Stimulated activated CD8-positive, alpha-beta memory T cell treated with anti-CD3 and anti-CD28 coated beads, Interleukin-12 subunit alpha, Interleukin-12 subunit beta, amount 100 ng/mL, for 24 hours (primary cell): ENCODE results near the gene STK17B.
A peak's percentile ranks its signal among the peaks of the same experiment; 100 is the strongest.
"Not testable (repeated sequence)": the region's sequence is repeated elsewhere in the genome, so short reads cannot be mapped to it uniquely, and the experiment has no call there.

Source experiments
- DNase-seq: peaks from one replicate; pipeline ENCODE4 v3.0.0-alpha.2; 2020; ENCODE audit errors: extremely low read depth

The STK17B gene

GRCh38 chr2:196171248-196171871, at the start of gene STK17B:
Gene STK17B, minus strand, starts transcription at chr2:196171578. Its CDS starts 8,195 bp downstream, at chr2:196163383.
- peak; percentile 90 for DNase-seq

- DNase-seq = no peak
Observed at GRCh38 chr2:196220671-196221070, 49.3 kb upstream of the STK17B start.

- no peak for DNase-seq
Observed at GRCh38 chr2:196219671-196220070, 48.3 kb upstream of the STK17B start.

GRCh38 chr2:196218106-196218505, 46.7 kb upstream of the STK17B start:
- no peak for DNase-seq

- DNase-seq = no peak
Observed at GRCh38 chr2:196217116-196217515, 45.7 kb upstream of the STK17B start.

GRCh38 chr2:196215376-196215775, 44.0 kb upstream of the STK17B start:
- no peak for DNase-seq

- DNase-seq = no peak
Observed at GRCh38 chr2:196214156-196214555, 42.8 kb upstream of the STK17B start.

- no peak for DNase-seq
Observed at GRCh38 chr2:196213252-196213980, 42.0 kb upstream of the STK17B start.

GRCh38 chr2:196208915-196209314, 37.5 kb upstream of the STK17B start:
- DNase-seq = no peak

GRCh38 chr2:196206804-196207203, 35.4 kb upstream of the STK17B start:
- no peak for DNase-seq

GRCh38 chr2:196205881-196206435, 34.6 kb upstream of the STK17B start:
- DNase-seq = no peak

GRCh38 chr2:196205011-196205766, 33.8 kb upstream of the STK17B start:
- no peak for DNase-seq

- DNase-seq = no peak
Observed at GRCh38 chr2:196201229-196202009, 30.0 kb upstream of the STK17B start.

- no peak for DNase-seq
Observed at GRCh38 chr2:196200557-196200956, 29.2 kb upstream of the STK17B start.

- no peak for DNase-seq
Observed at GRCh38 chr2:196195758-196196157, 24.4 kb upstream of the STK17B start.

- DNase-seq = no peak
Observed at GRCh38 chr2:196195302-196195701, 23.9 kb upstream of the STK17B start.

- DNase-seq = no peak
Observed at GRCh38 chr2:196191541-196191940, 20.2 kb upstream of the STK17B start.

- DNase-seq = no peak
Observed at GRCh38 chr2:196187898-196188458, 16.6 kb upstream of the STK17B start.

- not testable (repeated sequence) for DNase-seq
Observed at GRCh38 chr2:196187175-196187700, 15.9 kb upstream of the STK17B start.

- DNase-seq = no peak
Observed at GRCh38 chr2:196186266-196186980, 15.0 kb upstream of the STK17B start.
